SIG-M5 treated with dmso at 0.1 percent for 504 hours (cell line): ENCODE results near the gene TNS3.
"Not testable (repeated sequence)": the region's sequence is repeated elsewhere in the genome, so short reads cannot be mapped to it uniquely, and the experiment has no call there.

Source experiments
- DNase-seq: peaks from one replicate; lab custom pipeline; 2025; ENCODE audit not compliant: unreplicated experiment; lab: John Stamatoyannopoulos, UW

TNS3 gene

DNA sequence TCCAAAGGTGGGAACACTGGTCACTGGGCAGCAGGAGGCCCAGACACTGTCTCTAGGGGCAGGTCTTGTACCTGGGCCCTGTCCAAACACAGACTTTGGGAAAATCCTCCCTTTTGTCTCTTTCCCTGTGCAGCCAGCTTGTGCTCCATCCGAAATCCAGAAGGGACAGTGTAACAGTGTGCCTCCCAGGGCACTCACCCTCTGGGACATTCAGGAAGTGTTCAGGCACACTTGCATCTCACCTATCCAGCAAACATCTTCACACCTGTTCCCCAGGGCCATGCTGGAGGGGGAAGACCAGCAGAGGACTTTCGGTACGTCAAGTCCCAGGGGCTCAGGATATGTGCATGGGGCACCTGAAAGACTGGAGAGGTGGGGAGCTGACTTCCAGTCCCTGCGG, 38.9 kb downstream of the TNS3 start:
- DNase-seq = no peak

DNA sequence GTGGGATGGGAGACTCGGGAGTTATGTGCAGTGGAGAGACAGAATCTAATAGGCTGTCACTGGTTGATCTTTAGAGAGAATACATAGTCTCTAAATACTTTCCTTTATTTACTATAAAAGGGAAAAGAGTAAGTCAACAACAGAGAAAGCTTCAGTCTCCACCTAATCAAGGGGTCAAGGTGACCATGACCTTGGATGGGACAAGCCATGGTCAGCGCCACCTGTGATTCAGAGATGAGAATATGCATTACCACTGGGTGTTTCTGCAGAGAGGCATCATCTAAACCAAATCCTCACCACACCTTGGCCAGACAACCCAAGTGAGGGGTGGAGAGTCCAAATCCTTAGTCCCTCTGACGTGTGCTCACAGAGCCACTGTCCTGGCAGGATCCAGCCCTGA, 39.9 kb downstream of the TNS3 start:
- no peak for DNase-seq

DNA sequence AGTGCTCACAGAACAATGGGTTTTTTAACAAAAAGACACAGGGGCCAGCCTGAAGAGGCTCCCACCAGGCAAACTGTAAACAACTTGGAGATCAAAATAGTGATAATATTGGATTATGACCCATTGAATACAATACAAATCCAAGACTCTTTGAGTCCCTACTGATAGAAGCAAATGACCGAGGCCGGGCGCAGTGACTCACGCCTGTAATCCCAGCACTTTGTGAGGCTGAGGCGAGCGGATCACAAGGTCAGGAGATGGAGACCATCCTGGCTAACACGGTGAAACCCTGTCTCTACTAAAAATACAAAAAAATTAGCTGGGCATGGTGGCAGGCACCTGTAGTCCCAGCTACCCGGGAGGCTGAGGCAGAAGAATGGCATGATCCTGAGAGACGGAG, 40.4 kb downstream of the TNS3 start:
- not testable (repeated sequence) for DNase-seq

DNA sequence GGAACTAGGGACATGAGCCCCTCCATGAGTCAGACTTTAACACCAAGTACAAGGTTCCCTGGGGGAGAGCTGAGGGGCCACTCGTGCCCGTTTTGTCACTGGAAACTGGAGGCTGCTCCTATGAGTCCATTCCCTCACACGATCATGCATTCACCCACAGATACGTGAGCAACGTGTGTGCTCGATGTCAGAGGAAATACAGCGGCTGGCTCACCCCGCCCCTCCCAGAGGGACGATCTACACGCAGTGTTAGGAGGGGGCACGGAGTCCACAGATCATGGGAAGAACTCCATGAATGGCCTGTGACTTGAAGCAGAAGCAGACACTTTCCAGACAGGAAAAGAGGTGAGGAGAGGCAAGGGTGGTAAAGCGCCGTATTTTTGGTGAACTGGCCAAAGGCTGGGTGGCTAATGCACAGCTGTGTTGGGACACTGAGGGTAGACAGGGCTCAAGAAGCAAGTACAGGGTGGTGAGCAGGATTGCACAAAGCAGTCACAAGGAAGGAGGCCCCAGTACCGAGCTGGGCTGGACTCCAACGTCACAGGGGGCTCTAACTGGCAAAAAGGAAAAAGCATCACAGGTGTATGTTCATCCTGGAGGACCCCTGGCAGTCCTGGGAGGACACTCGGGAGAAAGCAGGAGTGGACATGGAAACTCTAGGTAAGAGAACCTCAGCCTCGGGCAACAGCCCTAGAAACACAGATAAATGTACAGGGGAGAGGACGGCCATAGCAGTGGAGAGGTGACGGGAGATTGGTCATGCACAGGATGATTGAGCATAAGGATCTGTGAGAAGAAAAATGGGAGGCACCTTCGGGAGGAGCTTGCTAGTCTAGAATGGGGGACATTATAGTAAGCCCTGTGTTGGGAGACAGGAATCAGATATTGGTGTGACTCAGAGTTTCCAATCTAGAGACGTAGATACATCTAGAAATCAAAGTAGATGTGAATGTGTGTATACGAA, 41.2 kb downstream of the TNS3 start:
- DNase-seq = no peak

DNA sequence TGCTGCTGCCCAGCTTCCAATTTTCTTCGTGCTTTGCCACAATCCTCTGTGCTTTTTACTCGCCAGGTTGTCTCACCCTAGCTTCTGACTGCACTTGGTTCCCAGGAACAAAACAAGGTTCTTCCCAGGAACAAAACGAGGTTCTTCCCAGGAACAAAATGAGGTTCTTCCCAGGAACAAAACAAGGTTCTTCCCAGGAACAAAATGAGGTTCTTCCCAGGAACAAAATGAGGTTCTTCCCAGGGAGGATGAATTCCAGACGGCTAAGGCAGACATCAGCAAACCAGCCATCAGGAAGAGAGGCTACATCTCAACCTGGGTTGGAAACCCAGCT, 41.9 kb downstream of the TNS3 start:
- DNase-seq = no peak

DNA sequence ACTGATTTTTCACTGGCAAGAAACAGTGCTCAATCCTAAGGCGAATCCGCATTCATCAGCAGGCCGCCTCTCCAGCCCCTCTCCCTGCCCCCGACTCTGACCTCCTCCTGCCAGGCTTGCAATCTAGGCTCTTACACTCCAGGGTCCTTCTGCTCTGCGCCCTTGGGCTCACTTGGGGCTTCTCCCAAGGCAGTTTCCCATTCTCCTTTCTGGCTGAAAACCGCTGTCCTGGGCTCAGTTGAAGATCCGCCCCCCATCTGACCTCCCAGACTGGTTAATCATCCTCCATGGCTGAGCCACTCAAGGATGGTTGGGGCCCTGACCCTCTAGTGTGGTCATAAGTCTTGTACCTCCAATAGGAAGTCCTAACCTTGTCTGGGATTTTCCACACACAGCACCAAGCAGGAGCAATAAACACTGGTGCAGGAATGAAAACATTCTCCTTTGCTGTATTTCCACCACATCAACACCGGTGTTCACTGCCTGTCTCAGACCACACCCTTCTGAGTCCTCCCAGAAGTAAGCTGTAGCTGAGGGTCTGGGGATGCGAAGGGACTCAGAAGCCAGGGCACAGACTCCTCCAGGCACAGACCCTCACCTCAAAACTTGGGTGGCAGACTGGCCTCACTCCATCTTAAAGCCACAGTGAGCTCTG, 42.4 kb downstream of the TNS3 start:
- DNase-seq = no peak

DNA sequence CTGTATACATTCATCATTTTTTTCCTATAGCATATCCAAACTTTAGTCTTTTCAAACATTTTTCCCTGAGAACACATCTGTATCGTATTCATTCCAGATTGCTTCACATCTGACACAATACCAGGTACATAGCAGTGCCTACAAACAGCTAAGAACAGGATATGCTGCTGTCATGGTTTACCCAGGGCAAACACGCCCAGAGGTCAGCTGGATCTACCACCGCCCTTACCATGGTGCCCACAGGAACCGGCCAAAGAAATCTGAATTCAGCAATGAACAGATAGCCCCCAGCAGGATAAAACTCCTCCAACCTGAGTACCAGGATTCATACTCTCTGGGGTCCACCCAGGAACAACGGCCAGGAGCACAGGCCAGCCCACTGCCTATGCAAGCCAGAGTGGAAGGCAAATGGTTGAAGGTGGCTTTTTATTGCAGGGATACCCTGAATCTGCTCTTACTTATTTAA, 43.0 kb downstream of the TNS3 start:
- DNase-seq = no peak

DNA sequence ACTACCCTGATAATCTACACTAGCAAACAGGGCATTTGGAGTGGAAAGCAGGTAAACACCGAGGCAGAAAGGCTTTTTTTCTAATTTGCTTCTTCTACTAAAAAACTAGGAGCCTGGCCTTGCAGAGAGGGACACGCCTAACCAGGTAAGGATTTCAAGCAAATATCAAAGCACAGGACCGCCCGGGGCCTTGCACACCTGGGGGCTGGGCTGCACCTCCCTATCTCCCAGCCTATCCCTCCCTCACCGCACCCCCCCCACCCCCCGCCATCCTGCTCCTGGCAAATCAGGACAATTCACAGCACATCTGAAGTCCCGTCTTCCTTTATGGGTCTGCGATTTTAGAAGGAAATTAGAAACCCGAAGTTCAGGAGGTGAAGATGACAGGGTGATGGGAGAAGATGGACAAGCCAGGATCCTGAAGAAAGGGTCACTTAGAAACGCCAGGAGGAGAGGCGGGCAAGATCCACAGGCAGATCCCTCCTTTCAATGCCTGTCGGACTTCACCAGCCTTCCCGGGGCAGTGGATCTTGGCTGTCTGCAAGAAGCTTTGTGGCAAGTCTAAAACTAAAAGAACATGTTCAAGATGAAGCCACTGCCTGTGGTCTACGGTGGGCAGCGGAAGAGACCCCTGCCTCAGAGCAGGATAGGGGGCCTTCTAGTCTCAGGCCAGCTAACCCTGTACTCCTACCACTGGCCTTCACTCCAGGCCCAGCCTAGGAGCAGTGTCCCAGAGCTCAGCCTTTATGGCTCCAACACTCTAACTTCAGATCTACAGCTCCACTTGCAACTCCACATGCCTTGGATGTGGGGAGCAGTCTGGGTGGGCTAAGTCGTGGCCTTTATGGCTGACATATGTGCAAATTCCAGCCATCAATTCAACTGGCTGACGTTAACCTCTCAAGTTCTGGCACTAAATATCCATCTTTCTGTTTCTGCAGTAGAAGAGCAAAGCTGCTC, 43.9 kb downstream of the TNS3 start:
- DNase-seq = no peak

DNA sequence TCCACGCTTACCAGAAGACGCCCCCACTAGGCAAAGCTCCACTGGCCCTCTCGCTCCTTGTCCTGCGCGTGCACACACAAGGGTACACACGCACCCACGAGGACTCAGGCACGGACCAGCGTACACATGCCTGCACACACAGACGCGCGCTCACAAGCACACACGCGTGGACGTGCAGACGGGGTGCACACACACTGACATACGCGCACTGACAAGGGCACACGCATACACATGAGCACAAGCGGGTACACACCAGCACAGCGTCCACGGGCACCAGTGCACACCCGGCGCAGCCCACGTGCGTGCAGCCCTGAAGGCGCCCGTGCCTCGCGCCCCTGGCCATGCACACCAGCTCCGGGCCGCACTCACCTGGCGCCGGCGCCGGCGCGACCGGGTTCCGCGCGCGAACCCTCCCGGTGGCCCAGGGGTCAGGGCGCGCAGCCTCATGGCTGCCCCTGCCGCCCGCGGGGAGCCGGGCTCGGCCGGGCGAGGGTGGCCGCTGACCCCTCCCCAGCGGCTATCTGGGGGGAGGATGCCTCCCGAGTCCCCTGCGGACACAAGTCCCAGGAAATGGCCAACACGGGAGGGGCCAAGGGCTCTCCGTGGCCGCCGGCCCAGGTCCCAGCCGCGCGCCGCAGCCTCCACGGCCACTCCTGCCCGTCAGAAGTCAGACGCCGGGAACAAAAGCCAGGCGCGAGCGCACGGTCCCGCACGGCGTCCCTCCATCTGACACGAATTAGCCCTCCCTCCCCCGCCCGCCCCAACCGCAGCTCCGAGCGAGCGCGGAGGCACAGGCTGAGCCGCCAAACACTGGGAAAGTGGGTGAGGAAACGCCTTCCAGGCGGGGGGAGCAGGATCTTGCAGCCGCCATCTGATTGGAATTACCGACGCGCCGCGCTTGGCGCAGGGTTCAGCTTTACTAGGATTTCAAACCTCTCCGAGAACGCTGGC, 45.0 kb downstream of the TNS3 start:
- DNase-seq = no peak

DNA sequence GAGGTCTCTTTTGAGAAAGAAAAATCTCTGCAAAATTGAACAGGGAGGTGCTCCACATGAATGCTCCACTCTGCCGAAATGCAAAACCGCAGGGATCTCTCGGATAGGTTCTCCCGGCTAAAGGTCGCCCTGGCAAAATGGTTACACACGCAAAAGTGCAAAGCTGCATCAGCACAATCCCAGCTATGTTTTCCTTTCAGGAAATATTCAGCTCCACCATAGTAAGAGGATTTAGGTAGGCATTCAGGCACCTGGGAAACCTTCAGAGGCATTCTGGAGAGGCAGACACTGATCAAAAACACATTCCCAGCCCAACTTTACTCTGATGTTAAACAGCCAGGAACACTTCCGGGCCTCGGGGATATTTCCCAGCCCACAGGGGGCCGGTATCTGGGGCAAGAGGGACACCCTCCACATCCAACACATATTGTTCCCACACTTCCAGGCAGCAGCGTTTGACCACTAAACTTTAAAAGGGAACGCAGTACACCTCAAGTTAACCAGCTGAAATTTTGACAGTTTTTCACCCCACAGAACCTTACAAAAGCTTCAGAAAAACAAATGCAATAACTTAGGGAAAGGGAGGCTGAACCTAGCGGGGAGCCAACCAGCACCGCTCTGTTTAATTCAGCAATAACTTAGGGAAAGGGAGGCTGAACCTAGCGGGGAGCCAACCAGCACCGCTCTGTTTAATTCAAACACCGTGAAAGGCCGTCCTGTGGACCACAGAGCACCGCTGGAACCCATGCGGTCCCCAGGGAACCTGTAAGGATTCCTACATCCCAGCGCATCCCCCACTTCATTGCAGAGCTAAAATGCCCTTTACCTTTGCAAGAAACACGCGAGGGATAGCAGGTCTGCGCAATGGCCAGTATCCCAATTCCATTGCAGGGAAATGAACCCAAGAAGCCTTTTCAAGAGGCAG, 45.9 kb downstream of the TNS3 start:
- no peak for DNase-seq

DNA sequence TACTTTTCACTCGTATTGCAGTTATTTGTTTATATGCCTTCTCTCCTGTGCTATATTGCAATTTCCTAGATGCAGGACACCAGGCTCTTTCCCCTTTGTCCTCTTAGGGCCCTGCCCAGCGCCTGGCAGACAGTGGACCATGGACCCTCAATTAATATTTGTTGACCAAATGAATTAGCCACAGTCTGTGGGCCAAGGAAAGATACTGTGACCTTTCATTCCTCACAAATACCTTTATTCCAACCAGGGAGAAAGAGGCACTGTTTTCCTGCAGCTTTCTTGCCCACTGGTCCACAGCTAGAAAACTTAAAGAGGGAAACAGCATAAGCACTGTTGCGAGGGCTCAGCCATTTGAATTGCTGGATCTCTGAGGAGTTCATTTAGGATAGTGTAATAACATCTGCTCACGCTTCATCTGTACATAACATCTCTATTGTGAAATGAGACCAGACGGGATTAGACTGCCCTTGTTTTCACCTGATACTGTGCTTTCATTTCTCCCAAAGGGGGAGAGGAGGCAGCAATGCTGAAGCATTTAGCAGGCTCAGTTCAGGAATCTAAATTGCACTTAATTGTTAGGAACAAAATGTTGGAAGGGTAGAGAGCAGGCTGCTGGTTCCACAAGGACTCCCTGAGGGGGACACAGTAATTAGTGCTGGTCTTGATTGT, 46.7 kb downstream of the TNS3 start:
- no peak for DNase-seq

DNA sequence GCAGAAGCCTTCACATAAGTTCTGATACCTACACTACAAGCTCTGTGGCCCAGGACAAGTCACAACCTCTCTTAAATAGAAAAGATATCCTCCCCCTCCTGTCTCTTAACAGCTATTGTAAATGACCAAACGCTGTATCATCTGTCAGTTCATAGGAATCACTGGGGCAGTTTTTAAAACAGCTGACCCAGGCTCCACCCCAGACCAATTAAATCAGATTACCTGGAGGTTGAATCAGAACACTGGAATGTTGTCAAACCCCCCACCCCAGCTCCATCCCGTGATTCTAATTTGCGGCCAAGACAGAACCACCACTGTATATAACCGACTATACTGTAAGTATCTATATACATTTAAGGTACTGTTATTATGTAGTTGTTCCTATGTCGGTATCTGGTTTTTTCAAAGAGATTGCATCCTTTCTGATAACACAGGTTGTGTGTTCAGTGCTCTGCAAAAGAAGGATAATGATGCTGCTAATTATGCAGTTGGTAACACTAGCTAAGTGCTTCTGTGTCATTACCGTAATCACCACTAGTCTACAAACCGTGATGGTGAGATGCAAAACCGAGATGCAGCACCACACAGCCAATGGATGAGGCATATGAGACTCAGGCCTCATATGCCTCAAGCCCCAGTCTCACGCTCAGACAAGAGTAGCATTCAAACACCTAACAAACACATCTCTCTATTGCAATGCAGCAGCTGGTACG, 47.4 kb downstream of the TNS3 start:
- no peak for DNase-seq

DNA sequence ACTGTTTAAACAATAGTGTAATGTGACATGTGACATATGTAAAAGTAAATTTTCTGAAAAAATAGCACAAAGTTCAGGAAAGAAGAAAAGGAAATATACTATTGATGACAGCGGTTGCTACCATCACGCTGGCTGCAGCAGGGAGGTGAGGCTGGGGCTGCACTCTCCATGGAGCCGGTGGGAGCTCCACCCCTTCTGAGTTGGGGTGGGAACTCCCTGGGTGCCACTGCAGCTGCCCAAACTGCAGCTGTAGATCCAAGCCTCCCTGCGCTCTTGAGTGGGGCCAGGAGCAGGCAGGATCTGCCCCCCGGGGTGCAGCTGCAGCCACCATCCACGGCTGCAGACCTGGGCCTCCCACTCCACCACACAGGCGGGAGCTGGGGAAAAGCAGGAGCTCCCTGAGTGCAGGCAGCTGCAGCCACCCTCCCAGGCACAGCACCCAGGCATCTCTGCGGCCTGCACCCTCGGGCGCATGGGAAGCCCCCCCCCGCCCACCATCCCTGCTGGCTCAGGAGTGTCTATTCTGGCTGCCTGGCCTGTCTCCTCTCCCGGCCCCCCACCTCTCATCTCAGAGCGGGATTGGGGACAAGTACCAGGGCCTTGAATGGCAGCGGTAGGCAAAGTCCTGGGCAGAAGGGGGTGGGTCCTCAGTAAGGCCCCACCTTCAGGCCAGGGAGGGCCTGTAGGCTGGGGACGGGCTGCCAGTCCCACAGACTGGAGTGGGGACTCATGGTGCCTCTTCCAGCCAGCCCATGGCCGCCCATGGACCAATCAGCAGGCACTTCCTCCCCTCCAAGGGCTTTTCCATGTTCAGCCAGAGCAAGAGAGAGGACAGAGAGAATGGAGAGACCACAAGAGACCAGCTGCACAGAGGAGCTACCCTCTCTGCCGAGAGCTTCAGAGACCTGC, 50.1 kb downstream of the TNS3 start:
- no peak for DNase-seq

DNA sequence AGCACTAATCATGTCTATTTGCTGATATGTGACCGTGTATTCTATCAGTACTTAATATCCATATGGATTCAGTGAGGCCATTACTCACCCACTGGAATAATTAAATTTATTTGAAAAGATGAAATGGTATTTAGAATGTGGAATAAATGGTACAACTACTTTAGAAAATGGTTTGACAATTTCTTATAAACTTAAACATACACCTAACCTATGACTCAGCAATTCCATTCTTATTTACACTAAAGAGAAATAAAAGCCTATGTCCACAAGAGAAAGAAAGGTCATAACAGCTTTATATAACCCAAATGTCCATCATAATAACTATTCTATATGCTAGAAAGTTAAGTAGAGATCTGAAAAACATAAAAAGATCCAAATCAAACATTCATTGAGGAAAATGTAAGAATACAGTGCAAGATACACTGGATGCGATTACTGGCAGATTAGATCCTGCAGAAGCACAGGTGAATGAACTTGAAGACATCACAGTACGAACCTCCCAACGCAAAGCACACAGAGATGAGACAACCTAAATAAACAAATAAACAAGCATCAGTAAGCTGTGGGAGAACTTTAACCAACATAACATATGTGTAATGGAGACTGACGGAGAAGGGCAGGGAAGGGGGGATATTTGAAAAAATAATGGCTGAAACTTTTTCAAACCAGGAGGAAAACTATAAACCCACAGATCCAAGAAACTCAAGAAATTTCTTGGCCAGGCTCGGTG, 51.9 kb downstream of the TNS3 start:
- no peak for DNase-seq

DNA sequence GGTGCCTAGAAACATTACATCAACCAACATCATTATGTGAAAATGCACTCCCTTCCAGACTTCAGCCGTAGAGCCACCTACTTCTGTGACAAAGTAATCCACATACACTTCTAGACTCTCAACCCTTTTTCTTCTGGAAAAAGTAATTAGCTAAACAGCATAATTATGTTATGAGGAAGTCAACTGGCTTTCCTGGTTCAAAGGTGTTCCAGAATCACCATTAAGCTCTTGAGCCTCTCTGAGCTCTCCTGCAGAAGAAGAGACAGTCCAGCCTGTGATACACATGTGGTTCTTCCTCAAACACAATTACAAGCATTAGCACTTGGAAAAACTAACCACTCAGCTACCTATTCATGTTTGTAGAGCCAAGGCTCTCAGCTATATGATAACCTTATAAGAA, 52.5 kb downstream of the TNS3 start:
- DNase-seq = no peak

DNA sequence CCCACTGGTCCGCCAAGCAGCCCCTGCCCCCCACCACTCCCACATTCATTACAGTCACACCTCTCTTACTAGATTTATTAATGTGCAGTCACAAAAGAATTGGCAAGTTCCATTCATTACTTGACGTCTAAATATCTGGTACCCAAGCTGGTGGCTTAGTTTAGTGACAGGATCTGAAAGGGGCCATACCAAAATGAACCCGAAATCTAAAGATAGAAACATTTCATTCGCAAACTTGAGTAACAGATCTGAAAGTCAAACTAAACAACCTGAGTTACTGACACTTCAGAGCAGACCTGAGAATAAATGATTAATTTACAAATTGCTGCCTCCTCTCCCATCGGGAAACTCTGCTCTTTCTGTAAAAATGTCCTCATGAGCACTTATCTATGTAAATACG, 53.4 kb downstream of the TNS3 start:
- DNase-seq = no peak
